Hematopoietic multipotent progenitor cell treated with erythropoietin and hydrocortisone succinate and interleukin-3 and kit ligand, for 8 days (in vitro differentiated cells): Measurements from ENCODE around the gene ZNF202.
"Not testable (repeated sequence)": the region's sequence is repeated elsewhere in the genome, so short reads cannot be mapped to it uniquely, and the experiment has no call there.

Experiments used
- DNase-seq: peaks from one replicate; pipeline ENCODE4 v3.0.0-alpha.2; 2015

The ZNF202 gene

GRCh38 chr11:123741159-123742030 lies at the start of gene ZNF202:
TSS of gene ZNF202 (minus strand) at chr11:123741660. CDS start at chr11:123730888, 10,772 bp downstream.
- DNase-seq = peak; percentile 90

- DNase-seq = no peak
These were observed 42.1 kb upstream of the ZNF202 start for GRCh38 chr11:123783536-123783935.

GRCh38 chr11:123778511-123778910 lies 37.1 kb upstream of the ZNF202 start:
- DNase-seq = no peak

- no peak for DNase-seq
These were observed 34.5 kb upstream of the ZNF202 start for GRCh38 chr11:123775715-123776549.

- no peak for DNase-seq
These were observed 33.8 kb upstream of the ZNF202 start for GRCh38 chr11:123775289-123775688.

- DNase-seq = no peak
These were observed 32.5 kb upstream of the ZNF202 start for GRCh38 chr11:123773959-123774358.

GRCh38 chr11:123773026-123773425 lies 31.6 kb upstream of the ZNF202 start:
- no peak for DNase-seq

GRCh38 chr11:123771664-123772063 lies 30.2 kb upstream of the ZNF202 start:
- DNase-seq = no peak

- DNase-seq = no peak
These were observed 29.3 kb upstream of the ZNF202 start for GRCh38 chr11:123770712-123771111.

GRCh38 chr11:123765601-123766000 lies 24.1 kb upstream of the ZNF202 start:
- no peak for DNase-seq

GRCh38 chr11:123762422-123762821 lies 21.0 kb upstream of the ZNF202 start:
- DNase-seq = no peak

GRCh38 chr11:123760894-123761293 lies 19.4 kb upstream of the ZNF202 start:
- DNase-seq = no peak

GRCh38 chr11:123757976-123758375 lies 16.5 kb upstream of the ZNF202 start:
- no peak for DNase-seq

GRCh38 chr11:123755813-123756212 lies 14.4 kb upstream of the ZNF202 start:
- no peak for DNase-seq

- DNase-seq = no peak
These were observed 13.9 kb upstream of the ZNF202 start for GRCh38 chr11:123755344-123755743.

- no peak for DNase-seq
These were observed 12.7 kb upstream of the ZNF202 start, which contains the start of gene OR6X1 for GRCh38 chr11:123754101-123754568. TSS of gene OR6X1 (minus strand) at chr11:123754518. CDS start at chr11:123754518, 0 bp downstream.

GRCh38 chr11:123753110-123753509 lies 11.7 kb upstream of the ZNF202 start:
- DNase-seq = no peak

GRCh38 chr11:123751781-123752180 lies 10.3 kb upstream of the ZNF202 start:
- DNase-seq = no peak

- not testable (repeated sequence) for DNase-seq
These were observed 6.9 kb upstream of the ZNF202 start for GRCh38 chr11:123748349-123748748.

GRCh38 chr11:123745764-123746451 lies 4.4 kb upstream of the ZNF202 start:
- no peak for DNase-seq

GRCh38 chr11:123742724-123743120 lies 1.3 kb upstream of the ZNF202 start:
- no peak for DNase-seq

- peak; percentile 53 for DNase-seq
These were observed 717 bp upstream of the ZNF202 start for GRCh38 chr11:123742031-123742723.
